Germinal center (tissue), 1 donor: ENCODE measurements around the gene EXD3.
"Not testable (repeated sequence)": the region's sequence is repeated elsewhere in the genome, so short reads cannot be mapped to it uniquely, and the experiment has no call there.

Experiments
- DNase-seq: peaks from one replicate; pipeline ENCODE4 v3.0.0; 2012; ENCODE audit warnings: mixed read lengths, low spot score

EXD3 gene

DNA sequence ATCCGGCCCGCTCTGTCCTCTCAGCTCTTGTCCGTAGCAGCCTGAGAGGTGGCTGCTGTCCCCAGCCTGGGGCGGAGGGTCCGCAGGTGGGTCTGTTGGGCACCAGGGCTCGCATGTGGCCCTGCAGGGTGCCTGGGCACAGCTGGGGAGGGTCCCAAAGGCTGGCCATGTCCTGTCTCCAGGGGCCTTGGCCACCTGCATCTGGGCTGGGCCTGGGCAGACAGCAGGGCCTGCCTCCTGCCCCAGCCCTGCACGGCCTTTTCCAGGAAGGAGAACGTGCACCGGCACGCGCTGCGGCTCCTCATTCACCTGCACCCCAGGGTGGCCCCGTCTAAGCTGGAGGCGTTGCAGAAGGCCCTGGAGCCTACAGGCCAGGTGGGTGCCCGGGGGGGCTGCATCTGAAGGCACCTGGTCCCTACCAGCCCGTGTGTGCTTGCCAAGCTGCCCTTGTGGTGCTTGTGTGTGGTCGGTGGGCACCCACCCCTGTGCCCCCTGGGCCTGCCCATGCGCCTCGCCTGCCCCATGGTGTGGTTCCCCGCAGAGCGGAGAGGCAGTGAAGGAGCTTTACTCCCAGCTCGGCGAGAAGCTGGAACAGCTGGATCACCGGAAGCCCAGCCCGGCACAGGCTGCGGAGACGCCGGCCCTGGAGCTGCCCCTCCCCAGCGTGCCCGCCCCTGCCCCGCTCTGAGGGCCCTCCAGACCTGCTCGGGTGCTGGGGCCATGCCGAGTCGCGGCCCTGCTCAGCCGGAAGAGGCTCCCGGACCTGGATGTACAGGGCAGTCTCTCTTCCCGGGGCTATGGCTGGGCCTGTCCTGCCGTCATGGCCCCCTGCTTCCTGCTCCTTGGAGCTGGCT lies 150.5 kb downstream of the EXD3 start:
- DNase-seq = no peak

DNA sequence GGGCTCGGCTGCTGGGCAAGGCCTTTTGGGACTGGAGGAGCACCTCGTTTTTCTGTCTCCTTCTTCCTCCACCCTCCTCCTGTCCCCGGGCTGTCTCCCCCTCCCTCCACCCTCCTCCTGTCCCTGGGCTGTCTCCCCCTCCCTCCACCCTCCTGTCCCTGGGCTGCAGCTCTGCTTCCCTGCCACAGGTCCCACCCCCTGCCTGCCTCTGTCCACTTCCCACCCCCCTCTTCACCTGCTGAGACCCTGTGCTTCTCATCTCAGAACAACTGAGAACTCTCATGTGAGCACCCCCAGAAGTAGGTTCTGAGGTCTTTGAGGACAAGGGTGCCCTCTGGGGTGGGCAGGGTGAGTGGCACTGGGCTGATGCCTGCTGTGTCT lies 151.3 kb downstream of the EXD3 start:
- DNase-seq = no peak

DNA sequence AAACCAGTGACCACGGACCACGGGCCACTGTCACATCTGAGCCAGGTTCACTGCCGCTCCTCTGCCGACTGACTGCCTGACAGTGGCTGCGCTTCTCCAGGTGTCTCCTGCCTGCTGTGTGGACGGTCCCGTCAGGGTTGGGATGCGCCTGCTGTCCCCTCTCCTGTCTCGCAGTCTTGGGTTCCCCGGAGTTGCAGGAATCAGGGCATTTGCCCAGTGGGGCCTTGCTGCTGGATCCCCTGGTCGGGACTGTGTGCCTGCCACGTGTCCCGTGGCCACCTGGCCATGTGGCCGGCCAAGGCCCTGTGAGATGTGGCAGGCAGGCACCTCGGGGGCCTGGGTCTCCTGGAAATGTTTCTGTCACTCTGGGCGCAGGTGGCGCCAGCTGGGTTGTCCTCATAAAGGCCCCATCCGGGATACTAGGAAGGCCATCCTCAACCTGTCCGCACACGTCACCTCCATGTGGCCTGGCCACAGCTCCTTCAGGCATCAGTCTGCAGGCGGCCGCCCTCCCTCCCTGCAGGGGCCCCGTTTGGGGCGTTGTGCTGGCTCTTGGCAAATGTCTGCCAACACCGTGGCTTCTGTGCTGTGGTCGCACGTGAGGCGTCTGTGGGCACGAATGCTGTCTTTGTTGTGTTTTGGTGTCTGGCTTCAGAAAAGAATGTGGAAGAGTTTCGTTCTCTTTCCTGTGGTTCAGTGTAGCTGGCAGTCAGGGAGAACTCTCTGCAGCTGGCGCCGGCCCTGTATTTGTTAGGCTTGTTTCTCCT lies 151.8 kb downstream of the EXD3 start:
- DNase-seq = no peak

DNA sequence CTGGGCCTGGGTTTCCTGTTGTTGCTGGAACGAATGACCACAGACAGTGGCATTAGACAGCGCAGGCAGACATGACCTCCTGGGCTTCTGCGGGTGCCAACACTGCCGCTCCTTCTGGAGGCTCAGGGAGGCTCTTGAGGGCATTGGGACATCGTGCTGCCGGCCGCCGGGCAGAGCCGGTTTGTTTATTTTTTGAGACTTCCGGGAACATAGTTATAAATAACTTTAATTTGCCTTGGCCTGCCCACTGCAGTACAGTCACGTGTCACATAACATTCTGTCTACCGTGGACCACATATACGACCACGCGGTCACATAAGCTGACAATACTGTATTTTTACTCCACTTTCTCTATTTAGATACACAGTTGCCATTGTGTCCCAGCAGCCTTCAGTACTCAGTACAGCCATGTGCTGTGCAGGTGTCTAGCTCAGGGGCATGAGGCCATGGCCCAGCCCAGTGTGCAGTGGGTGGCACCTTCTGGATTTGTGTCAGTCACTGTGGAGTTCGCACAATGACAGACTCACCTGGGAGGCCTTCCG lies 153.7 kb downstream of the EXD3 start:
- DNase-seq = peak; percentile 83

DNA sequence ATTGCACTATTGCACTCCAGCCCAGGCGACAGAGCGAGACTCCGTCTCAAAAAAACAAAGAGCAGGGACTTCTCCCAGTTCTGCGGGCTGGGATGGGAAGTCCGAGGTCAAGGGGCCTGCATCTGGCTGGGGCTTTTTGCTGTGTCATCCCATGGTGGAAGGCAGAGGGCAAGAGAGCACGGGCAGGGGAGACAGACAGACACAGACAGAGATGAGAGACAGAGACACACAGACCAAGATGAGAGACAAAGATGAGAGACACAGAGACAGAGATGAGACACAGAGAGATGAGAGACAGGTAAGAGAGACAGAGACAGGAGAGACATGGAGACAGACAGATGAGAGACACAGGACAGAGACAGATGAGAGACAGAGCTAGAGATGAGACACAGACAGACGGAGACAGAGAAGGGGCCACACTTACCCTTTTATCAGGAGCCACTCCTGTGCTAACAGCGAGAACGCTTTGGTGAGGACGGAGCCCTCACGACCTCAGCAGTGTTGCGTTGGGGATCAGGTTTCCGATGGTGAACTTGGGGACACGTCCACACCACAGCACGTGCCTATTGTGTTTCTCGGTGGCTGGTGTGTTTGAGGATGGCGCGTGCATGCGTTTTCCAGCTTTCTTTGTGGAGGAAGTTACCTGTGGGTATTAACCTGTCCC lies 154.3 kb downstream of the EXD3 start:
- DNase-seq = no peak

DNA sequence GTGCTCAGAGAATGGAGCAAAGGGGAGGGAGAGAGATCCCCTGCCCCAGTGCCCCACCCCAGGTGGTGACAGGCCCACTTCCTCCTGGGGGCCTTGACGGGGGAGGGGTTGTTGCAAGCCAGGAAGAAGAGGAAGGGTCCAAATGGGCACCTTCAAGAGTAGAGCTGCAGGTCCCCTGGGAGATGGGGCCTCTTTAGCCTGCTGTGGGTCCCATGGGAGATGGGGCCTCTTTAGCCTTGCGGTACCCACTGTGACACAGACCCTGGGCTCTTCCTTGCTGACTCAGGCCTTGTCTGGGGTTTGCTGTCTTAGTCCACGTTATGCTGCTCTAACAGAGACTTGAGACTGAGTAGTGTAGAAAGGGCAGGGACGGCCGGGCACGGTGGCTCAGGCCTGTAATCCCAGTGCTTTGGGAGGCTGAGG lies 155.0 kb downstream of the EXD3 start:
- peak; percentile 78 for DNase-seq

DNA sequence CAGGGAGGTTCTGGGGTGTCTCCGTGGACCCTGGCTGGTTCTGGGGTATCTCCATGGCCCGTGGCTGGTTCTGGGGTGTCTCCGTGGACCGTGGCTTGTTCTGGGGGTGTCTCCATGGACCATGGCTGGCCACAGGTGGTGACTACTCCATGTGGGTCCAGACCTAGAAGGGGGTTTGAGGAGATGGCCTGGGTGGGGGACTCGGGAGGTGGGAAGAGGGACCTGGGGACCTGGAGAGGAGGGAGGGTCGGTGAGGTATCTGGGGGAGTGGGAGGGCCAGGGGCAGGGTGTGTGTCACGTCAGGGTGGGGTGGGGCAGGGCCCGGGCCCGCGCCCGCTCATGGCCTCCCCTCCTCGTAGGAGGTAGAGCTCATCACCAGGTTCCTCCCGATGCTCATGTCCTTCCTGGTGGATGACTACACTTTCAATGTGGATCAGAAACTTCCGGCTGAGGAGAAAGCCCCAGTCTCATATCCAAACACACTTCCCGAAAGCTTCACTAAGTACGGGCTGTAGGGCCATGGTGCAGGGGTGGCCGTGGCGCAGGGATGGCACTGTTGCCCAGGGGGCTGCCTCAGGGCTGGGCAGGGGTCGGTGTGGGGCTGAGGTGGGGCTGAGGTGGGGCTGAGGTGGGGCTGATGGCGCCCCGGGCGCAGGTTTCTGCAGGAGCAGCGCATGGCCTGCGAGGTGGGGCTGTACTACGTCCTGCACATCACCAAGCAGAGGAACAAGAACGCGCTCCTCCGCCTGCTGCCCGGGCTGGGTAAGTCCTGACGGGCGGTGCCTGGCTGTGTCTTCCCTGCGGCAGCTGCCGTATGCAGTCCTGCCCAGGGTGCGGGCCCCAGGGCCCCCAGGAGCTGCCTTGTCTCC lies 156.1 kb downstream of the EXD3 start:
- DNase-seq = no peak

DNA sequence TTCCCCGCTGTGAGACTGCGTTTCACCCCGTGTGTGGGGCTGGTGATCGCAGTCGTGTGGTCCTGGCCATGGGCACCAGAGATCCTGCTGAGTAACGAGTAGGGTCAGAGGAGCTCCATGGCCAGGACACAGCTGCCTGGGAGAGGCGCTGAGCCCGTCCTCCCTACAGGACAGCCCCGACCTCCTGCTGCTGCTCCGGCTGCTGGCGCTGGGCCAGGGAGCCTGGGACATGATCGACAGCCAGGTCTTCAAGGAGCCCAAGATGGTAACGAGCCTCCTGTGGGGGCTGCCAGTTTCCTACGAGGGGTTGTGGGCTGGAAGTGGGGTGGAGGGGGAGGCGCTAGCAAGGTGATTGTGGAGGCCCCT lies 156.8 kb downstream of the EXD3 start:
- no peak for DNase-seq

DNA sequence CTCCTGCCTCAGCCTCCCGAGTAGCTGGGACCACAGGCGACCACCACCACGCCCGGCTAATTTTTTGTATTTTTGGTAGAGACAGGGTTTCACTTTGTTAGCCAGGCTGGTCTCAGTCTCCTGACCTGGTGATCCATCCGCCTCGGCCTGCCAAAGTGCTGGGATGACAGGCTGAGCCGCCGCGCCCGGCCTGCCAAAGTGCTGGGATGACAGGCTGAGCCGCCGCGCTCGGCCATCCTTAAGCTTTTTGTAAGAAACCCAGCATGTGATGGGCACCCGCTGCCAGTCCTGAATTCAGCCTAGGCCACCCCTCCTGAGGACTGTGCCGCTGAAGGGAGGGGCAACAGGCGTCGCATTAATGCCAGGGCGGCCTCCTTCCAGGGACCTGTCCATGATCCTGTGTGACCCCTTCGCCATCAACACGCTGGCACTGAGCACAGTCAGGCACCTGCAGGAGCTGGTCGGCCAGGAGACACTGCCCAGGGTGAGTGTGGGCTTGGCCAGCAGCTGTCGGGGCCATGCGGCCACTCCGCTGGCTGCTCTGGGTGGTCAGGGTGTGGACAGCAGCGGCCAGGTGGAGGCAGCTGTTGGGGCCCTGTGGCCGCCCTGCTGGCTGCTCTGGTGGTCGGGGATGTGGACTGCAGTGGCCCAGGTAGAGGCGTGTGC lies 157.3 kb downstream of the EXD3 start:
- DNase-seq = no peak

DNA sequence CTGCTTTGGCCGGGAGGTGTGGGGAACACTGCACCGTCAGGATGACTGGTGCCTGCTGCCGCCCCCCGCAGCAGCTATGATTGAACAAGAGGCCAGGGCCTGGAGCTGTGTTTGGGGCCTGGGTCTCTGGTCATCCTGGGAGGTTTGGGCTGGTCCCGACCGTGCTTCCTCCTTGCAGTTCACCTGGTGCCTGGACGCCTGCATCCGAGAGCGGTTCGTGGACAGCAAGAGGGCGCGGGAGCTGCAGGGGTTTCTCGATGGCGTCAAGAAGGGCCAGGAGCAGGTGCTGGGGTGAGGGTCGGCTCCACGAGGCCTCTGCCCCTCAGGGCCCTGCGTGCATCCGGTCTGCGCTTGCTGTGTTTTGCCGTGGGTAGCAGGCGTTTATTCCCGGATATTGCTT lies 158.9 kb downstream of the EXD3 start:
- DNase-seq = no peak

DNA sequence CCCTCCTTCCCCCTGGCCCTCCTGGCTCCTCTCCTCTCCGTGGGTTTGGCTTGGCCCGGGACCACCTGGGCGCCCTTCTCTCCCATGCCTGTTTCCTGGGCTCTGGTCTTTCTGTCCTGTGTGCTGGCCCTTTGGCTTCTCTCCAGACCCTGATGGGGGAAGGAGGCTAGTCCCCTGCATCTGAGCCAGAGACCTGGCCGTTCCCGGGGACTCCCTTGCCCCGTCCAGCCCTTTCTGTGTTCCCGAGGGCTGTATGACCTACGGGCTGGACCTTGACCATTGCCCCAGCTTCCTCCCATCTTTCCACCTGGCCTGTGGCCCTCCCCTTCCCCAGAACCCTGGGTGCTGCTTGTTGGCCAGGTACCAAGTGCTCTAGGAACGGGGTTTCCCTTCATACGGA lies 159.5 kb downstream of the EXD3 start:
- no peak for DNase-seq

DNA sequence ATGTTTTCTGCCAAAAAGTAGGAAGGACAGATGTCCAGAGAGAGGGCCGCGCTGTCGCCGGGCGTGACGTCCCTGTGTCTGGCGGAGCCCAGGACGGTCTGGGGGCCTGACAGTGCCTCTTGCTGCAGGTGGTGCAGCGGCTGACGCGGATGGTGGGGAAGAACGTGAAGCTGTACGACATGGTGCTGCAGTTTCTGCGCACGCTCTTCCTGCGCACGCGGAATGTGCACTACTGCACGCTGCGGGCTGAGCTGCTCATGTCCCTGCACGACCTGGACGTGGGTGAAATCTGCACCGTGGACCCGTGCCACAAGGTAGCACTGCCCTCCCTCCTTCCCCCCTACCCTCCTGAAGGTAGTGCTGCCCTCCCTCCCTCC lies 160.1 kb downstream of the EXD3 start:
- no peak for DNase-seq

DNA sequence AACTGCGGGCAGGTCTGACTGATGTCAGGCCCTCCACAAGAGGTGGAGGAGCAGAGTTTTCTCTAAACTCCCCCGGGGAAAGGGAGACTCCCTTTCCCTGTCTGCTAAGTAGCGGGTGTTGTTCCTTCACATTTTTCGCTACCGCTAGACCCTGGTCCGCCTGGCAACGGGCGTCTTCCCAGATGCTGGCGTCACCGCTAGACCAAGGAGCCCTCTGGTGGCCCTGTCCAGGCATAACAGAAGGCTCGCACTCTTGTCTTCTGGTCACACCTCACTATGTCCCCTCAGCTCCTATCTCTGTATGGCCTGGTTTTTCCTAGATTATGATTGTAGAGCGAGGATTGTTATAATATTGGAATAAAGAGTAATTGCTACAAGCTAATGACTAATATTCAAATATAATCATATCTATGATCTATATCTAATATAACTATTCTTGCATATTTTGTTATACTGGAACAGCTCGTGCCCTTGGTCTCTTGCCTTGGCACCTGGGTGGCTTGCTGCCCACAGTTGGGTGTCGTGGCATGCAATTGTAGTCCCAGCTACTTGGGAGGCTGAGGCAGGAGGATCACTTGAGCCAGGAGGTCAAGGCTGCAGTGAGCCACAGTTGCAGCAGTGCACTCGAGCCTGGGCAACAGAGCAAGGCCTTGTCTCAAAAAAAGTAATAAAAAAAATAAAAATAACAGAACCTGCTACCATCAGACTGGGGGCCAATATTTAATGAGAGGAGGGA lies 160.6 kb downstream of the EXD3 start:
- DNase-seq = not testable (repeated sequence)
